Left forelimb (tissue), 1 donor: ENCODE measurements around the gene STX16.

Experiments
- DNase-seq: peaks from one replicate; pipeline ENCODE4 v3.0.0-alpha.2; 2018; ENCODE audit warnings: low spot score

STX16 gene

DNA sequence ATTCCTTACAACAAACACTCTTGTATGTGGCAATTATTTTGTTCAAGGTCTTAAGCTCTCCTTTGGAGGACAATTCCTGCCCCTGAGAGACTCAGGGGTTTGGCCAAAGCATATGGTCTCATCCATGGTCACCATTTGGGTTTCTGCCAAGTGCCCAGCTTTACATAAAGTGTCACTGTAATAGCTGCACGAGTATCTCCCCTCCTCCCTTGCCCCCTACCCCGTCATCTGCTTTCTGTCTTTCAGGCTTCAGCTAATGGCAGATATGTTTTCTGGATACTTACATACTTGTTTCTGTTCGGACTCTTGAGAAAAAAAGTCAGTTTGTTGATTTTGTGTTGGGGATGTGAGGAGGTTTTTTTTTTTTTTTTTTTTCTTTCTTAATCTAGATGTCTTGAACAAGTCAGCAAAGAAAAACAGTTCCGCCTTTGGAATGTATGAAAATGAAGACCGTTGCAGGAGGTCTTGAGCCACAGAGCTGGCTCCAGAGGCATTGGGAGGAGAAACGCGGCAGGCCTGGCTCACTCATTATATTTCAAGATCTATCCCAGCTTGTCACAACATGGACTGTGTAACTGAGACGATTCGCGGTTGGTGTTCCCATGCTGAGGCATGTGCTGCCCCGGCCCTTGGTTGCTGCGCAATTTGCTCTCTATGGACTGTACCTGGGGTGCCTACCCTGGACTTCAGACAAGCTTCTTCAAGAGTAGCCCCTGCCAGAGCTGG is 32.6 kb upstream of the STX16 start:
- DNase-seq: no peak

DNA sequence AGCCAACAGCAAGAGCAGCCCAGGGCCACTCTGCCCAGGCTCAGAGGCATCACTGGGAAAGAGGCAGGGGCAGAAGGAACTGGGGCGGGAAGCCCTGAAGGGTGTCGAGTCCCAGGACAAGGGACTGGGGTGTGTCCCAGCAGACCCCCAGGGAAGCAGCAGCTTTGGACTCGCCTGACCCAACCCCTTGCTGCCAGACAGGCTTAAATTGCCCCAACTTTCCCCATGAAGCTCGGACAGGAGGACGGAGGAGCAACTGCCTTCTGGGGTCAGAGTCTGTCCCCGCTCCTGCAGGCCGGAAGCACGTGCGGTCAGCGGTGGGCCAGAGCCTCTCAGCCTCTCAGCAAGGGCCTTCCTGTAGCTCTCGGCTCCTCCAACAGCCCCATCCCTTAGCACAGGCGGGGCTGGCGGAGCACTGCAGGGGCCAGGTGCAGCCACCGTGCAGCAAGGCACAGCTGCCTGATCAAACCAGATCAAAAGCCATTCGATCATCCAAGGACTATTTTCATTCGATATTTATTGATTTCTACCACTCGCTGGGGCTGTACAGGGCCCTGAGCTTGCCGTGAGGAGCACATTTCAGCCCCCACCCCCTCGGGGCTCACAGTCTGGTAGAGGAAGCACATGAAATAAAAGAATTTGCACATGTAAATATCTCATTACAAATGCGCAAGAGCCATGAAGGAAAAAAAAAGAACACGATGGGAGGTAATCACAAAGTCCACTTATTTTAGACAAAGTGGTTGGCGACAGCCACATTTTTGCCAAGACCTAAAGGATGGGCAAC is 31.8 kb upstream of the STX16 start:
- no peak for DNase-seq

DNA sequence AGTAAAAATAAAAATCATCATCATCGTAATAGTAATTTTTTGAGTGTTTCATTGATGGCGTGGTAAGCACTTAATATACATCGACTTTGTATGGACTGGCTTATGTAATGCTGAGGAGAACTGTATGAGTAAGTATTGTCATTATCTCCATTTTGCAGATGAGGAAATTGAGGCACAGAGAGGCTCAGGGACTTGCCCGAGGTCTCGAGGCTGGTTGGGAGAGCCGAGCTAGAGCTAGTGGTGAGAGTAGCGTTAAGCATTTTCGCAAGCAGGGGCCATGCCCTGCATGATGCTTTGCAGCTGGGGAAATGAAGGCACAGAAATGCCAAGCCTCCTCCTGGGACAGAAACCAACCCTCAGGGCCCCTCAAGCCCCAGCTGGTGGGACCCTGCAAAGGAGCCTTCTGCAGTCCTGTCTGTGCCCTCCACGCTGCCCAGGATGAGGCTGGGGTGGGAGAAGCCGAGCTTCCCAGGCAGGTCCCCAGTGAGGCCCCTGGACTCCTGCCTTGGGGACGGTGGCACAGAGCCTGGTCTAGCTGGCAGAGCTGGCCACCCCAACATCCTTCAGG is 31.1 kb upstream of the STX16 start:
- DNase-seq: no peak

DNA sequence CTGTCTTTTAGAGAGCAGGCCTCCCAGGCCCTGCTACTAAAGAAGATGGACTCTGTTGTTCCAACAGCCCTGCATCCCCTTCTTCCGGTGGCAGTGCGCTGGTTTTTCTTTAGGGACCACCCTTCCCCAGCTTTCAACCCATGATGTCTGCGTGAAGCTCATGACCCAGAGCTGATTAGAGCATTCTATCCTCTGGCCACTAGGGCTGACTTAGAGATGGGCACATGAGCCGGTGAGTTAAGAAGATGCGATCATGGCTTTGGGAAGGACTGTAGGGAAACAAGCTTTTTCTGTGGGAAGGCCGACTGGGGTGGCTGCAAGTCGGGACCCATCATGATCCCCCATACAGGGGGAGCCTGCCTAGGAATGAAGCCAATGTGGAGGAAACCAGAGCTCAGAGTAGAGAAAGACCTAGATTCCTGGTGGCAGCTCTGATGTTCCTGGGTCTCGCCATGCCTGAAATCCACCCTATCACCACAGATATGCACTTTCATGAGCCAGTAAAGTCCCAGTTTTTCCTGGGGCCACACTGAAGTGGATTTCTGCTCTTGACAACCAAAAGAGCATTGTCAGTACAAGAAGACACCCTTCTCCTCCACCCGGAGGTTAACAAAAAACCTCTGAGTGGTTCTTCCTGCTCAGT is 29.1 kb upstream of the STX16 start:
- no peak for DNase-seq

DNA sequence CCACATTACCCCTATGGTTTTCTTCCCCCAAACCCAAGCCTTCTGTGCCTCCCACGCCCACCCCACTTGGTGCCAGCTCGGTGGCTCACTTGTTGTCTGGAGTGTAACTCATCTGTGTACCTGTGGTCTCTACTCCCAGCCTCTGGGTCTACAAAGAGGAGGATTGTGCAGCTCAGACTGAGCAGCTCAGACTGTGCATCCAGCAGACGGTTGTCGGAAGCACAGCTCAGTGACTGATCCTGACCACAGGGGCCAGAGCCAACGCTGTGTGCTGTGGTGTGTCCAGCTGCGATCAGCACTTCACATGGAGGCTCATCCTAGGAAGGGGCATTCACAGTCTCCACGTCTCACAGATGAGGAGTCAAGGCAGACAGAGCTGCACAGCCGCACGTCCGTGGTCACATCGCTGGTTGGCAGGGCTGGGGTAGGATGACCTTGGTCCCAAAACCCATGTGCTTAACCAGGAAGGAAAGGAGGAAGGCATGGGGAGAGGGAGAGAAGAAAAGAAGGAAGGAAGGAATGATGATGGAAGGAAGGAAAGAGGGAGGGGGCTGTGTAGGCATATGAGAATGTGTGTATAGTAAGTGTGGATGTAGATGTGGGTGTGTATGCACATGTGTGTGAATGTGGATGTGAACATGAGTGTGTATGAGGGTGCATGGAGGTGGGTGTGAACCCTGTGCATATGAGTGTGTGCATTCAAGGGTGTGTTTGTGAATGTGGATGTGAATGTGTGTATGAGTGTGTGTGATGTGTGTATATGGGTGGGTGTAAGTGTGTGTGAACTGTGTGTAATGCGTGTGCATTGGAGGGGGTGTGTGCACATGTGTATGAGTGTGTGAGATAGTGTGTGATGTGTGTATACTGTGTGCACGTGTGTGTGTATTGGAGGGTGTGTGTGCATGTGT is 28.2 kb upstream of the STX16 start:
- DNase-seq: no peak

DNA sequence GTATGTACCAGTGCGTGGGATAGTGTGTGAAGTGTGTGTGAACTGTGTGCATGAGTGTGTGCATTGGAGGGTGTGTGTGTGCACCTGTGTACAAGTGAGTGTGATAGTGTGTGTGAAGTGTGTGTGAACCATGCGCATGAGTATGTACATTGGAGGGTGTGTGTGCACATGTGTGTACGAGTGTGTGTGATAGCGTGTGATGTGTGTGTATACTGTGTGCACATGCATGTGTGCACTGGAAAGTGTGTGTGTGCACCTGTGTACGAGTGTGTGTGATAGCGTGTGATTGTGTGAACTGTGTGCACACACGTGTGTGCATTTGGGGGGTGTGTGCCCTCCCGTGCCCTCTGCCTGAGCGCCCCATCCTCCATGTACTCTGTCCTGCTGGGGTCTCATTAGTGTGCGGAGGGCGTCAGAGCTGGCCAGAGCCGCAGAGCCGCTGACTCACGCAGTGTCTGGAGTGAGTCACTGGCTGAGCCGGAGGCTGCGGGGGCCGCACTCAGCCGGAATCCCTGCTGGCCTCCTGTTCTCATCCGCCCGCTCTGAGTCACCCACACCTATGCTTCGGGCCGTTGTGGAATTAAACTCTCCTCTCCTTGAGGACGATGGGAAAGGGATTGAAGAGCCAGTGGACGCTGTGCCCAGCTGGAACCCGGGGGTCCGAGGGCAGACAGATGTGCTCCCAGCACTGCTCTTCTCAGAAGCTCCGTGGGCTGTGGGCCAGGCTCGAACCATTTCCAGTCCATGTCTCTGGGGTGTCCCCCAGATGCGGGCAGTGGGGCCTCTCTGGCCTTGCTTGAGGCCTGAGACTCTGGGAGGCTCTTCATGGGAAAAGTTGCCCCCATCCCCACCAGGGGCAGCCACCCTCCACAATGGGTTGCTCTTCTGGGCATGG is 27.3 kb upstream of the STX16 start:
- DNase-seq: peak; percentile 80

DNA sequence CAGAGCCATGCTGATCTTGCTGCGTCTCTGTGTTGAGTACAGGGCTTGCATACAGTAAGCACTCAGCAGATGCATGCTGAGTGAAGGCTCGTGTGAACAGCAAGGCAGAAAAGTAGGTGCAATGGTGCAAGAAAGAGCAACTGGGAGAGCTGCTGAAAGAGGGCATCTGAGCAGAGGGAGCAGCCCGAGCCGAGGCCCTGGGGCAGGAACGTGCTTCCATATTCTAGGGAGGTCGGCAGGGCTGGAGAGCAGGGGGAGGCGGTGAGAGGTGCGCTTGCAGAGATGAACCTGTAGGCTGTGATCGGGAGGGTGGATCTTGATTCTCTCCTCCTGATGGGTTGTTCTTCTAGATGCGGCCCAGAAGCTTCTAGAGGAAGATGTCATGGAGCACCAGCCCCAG is 26.4 kb upstream of the STX16 start:
- no peak for DNase-seq

DNA sequence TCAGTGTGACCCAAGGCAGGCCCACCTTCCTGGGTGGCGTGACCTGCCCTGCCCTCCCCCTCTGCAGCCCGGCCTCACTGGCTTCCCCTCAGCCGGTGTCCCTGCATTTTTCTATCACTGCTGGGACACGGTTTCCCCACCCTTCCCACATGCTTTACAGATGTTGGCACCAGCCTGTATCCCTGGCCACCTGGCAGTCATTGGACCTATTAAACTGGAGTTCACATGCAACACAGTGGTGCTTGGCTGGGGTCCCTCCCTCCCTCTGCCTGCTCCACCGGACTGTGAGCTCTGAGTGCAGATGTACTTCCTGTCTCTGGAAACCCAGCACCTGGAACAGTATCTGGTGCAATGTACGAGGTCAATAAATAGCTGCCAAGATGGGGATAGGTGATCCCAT is 25.5 kb upstream of the STX16 start:
- DNase-seq: no peak

DNA sequence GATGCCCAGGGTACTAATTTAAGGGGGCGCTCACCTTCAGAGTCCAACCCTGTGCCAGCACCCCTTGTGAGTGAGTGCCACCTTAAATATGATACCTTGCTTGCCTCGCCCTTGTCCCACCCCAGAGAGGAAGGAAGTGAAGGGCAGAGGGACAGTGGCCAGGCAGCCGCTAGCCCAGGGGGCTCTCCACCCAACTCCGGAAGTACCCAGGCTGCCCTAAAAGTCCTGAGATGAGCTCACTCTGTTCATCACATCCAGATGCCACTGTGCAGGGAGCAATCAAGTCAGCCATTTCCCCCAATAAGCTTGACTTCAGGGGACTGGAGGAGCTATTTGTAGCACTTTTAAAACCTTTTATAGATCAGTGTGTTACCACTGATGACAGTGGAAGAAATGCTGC is 25.0 kb upstream of the STX16 start:
- DNase-seq: no peak

DNA sequence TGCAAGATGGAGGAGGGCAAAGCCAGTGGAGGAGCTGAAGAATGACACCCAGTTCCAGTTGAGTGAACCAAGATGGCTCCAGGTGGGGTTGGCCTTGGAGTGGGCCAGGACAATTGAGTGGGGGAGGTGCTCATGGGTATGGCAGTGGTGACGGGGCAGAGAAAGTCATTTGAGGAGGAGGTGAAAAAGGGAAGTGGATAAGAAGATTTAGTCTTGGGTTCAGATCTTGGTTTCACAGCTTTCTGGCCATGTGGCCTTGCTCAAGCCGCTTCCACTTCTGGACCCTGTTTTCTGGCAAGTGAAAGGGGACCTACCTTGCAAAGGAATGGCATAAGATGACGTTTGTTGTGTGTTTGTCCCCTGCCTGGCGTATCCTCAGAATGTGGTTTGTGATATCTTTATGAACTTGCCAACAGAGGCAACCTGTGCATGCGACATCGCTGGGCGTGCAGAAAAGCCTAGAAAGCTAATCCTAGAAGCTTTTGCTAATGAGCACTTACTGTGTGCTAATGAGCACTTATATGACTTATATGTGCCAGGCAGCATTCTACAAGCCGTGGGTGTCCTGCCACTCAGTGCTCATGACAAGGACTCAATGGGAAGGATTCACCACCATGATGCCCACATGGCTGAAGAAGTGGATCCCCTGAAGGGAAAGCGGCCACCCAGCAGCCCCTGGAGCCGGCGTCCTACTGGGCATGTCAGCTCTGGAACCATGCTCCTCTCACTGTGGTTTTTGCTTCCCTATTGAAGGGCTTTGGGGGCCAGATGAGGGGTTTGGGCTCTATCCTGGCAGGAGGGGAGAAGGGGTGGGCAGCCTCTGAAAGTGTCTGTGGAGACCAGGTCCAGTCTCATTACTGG is 23.6 kb upstream of the STX16 start:
- DNase-seq: no peak

DNA sequence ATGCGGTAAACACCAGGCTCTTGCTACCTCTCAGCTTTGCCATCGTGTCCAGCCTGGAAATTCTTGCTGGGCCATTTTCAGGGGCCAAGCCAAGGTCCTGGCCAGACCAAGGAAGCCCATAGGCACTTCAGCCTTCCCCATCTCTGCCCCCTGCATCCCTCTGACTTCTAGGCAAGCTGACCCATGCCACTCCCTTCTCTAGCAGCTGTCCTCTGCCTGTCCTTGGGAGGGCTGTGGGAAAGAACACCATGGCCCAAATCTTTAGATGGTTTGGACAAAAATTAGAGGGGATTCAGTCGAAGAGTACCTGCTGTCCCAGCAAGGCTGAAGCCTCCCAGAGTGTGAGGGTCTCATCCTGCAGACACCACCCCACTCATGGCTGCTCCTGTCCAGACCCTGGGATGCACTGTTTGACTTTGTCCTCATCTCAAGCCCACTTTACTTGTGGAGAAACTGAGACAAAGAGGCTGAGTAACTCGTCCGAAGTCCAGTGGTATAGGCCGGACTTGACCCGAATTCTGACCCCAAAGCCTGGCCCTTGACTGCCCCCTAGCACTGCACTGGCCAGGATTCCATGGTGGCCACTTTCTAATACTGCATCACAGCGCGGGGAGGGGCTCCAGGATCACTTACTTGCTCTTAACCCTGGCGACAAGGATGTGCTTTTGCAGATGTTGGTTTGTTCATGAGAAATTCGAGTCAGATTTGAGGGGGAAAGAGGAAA is 22.4 kb upstream of the STX16 start:
- DNase-seq: no peak

DNA sequence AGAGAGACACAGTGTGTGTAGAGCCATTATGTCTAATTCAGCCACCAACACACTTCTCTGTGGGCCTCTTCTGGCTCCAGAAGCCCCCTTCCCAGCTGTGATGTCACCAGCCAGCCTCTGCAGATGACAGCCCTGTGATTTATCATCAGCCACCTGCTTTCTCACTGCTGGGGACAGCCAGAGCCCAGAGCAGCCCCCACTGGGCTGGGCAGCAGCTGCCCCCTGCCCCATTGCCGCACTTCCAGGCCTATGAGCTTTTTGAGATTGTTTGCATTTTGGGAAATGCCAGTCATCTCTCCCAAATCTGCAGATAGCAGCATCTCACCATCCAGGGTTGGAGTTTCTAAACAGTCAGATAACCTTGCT is 21.9 kb upstream of the STX16 start:
- no peak for DNase-seq

DNA sequence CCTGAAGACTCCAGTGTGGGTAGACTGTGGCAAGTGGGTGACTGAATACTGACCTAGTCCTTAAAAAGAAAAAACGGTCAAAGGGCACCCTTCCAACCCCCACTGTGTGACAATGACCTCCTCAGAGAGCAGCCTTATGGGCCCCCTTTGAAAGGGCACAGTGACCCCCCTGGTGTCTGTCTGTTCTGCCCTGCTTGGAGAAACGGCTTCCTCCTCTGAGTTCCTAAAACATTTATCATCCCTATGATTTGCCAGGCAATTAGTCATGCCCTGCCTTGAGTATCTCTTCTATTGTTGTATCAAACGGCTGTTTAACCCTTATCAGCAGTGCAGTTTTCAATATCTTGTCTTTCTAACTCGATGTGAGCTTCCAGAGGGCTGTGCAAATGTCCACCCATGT is 21.0 kb upstream of the STX16 start:
- DNase-seq: no peak

DNA sequence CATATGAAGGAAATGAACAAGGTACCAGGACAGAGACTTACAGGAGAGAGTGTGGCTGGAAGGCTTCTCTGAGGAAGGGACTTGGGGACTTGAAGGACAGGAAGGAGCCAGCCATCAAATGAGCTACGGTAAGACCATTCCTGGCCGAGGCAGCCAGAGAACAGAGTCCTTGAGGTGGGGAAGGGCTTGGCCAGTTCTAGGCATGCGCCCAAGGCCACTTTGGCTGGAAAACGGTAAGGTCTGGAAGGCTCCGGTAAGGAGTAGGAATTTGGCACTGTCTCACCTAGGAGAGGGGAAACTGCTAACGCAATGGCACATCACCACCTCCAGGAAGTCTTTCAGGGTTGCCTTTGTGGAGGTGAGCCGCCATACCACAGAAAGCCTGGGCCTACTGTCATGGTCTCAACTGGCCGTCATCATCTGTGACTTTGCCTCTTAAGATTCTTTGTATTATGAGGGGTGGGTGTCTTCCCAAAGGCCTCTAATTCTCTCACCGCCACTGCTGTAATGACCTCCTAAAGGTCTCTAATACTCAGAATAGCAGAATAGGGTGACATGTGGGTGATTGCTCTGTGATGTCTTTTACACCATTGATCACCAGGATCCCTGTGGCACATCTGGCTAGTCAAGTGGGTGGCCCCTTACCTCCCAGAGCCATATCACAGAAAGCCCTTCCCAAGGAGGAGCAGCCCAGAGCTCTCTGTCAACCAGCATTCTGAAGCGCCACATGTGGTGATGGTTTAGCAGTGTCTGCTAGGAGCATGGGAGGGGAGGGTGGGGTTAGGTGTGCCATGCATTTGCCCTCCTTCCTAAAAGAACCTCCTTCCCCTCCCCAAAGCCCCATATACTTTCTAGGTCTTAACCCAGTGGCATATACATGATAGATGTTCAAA is 17.7 kb upstream of the STX16 start:
- no peak for DNase-seq

DNA sequence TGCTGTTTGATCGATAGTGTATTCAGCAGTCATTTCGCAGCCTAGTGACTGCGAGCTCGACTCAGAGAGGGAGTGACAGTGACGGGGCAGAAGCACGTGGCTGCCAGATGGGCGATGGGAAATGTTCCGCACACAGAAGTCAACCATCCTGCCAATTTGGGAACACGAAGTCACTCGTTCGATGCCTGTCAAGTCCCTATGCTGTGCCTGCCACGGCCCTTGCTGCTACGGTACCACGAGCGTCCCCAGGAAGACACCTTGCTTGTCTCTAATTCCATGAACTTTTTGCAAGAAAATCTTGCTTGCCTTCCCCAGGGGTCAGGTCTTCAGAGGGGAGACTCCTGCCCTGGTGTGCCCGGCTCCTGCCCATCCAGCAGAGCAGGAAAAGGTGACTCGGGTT is 17.0 kb upstream of the STX16 start:
- no peak for DNase-seq

DNA sequence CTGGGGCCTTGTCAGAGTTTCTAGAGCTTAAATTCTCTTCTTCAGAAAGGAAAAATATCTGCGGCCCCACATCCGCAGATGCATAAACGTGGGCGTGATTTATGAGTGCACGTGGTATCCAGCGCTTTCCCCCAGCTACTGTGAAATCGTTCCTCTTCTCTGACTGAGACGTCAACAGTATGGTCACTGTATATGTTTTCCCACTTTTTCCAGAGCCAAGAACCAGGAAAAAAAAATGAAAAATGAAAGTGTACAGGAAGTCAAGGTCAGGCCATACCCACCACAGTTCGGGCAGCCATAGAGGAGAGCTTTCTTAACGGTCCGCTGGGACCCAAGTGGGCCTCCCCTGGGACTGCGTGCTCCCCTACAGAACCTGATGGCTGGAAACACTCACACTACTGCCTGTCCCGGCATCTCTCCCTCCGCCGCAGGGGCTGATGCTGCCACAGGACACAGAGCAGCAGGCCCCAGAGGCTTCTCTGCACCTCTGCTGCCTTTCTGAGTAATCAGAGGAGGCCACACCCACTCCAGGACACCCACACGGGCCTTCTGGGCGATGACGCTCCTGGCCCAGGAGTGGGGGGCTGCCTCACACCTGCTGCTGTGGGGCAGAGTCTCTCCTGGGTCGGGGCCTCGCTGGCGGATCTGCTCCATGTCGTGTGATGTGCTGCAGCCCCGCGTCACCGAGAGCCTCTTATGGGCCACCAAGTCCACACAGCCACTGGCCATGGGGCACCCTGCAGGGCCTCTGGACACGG is 16.4 kb upstream of the STX16 start:
- DNase-seq: no peak

DNA sequence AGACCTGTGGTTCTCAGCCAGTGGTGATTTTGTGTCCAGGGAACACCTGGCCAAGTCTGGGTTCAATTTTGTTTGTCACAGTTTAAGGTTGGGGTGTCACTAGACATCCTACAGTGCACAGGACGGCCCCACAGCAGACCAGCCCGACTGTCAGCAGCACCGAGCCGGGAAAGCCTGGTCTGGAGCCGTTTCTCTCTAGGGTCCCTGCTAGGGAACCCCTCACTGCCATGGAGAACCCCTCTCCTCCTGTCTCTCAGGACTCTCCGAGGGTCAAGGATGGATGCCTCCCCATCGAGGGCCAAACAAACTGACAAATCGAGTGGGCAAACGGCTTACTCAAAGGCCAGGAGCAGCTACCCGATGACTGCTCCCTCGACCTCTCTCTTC is 15.8 kb upstream of the STX16 start:
- DNase-seq: no peak
